GM13977 (cell line): ENCODE measurements around the gene HOATZ.
A peak's percentile ranks its signal among the peaks of the same experiment; 100 is the strongest.

ENCODE experiments used
- DNase-seq: peaks from one replicate; pipeline ENCODE4 v3.0.0; 2012; ENCODE audit warnings: low spot score
- in situ Hi-C: fragments of 300-500 bp; cut with MboI; formaldehyde crosslinking; loops from one replicate; pipeline ENCODE4 v1.12.0; 2022; ENCODE audit warnings: low sequenced_read_pairs, low pct_unique_long_range_greater_than_20kb, mixed read lengths, inconsistent platforms; ENCODE audit not compliant: unreplicated experiment
- TF ChIP-seq, protein P1 (sequence below): IDR thresholded peaks from 2 replicates; pipeline ENCODE4 v1.5.1; 2012; ENCODE audit warnings: mild to moderate bottlenecking, control low read depth; ENCODE audit not compliant: insufficient read depth; ENCODE audit errors: extremely low read depth, missing control alignments

The HOATZ gene

DNA sequence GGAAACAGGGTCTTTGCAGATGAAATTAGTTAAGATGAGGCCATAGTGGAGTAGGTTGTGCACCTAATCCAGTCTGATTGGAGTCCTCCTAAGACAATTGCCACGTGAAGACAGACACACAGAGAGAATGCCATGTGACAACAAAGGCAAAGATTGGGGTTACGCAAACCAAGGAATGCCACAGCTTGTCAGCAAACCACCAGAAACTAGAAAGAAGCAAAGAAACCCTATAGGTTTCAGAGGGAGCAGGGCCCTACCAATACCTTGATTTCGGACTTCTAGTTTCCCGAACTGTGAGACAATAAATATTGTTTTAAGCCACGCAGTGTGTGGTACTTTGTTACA, 17.8 kb downstream of the HOATZ start:
- in situ Hi-C loops: no loop called here
- no peak for DNase-seq
- TF ChIP-seq, protein P1, sequence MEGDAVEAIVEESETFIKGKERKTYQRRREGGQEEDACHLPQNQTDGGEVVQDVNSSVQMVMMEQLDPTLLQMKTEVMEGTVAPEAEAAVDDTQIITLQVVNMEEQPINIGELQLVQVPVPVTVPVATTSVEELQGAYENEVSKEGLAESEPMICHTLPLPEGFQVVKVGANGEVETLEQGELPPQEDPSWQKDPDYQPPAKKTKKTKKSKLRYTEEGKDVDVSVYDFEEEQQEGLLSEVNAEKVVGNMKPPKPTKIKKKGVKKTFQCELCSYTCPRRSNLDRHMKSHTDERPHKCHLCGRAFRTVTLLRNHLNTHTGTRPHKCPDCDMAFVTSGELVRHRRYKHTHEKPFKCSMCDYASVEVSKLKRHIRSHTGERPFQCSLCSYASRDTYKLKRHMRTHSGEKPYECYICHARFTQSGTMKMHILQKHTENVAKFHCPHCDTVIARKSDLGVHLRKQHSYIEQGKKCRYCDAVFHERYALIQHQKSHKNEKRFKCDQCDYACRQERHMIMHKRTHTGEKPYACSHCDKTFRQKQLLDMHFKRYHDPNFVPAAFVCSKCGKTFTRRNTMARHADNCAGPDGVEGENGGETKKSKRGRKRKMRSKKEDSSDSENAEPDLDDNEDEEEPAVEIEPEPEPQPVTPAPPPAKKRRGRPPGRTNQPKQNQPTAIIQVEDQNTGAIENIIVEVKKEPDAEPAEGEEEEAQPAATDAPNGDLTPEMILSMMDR: no peak

DNA sequence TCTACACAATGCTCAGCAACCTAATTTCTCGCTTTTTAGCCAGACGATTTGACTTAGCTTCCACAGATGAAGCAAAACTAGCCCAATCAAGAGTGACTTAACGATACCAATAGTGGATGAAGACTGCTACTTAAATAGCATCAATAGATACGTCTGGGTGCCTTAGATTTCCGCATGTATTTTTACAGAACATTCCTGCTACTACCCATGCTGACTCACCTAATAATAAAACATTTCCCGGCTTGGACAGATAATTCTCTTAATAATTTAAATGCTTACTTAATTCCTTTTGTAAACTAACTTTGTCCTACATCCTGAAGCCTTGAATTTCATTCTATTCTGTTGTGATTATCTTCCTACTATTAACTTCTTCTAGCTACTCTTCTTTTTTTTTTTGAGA, 20.7 kb downstream of the HOATZ start:
- no peak for DNase-seq
- in situ Hi-C loops: no loop called here
- TF ChIP-seq, protein P1: no peak

DNA sequence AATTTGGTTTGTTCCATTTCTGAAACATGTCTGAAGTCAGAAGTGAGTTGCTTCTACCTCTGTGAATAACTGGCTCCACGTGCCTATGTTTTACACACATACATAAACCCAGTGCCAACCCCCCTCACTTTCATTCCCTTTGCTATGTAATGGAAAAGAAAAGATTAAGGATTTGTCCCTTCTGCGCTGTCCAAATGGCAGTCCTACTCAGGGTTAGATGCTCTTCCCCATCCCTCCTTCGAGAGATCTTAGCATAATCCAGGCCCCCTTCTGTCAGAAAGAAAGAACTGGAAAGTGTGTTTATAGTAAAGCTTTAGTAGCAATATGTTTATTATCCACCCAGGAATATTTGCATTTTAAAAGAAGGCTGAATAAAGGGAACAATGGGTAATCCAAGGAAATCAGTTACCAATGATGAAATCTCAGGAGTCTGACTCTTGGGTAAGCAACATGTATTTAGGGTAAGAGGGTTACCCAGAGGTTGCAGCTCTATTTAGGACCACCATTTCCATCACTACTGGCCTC, 22.8 kb downstream of the HOATZ start:
- in situ Hi-C loops: no loop called here
- TF ChIP-seq, protein P1: no peak
- no peak for DNase-seq

DNA sequence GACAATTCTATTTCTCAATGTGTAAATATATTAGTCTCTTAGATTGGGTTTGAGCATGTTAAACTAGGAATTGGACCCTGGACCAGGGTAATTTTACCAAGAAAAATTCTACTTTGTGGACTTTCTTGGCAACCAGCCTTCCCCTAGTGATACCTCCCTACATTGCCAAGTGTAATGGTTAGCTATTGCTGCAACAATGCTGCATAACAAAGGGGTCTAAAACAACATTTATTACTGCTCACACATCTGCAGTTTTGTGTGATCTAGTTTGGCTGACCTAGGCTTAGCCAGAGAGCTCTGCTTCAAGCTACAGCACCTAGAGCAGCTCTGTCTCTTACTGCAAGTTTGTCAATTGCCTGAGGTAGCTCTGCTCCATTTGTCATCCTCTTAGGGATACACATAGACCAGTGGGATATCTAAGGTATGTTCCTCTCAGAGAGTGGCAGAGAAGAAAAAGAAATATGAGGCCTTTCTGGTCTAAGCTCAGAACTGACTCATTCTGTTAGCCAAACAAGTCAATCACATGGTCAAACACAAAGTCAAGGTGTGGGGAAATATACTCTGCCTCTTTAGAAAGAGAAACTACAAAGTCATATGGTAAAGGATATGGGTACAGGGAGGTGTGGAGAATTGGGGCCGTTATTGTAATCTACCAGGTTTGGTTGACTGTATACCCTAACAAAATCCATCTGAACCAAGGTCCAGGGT, 24.0 kb downstream of the HOATZ start:
- DNase-seq: peak; percentile 50
- in situ Hi-C loops: no loop called here
- TF ChIP-seq, protein P1: no peak

DNA sequence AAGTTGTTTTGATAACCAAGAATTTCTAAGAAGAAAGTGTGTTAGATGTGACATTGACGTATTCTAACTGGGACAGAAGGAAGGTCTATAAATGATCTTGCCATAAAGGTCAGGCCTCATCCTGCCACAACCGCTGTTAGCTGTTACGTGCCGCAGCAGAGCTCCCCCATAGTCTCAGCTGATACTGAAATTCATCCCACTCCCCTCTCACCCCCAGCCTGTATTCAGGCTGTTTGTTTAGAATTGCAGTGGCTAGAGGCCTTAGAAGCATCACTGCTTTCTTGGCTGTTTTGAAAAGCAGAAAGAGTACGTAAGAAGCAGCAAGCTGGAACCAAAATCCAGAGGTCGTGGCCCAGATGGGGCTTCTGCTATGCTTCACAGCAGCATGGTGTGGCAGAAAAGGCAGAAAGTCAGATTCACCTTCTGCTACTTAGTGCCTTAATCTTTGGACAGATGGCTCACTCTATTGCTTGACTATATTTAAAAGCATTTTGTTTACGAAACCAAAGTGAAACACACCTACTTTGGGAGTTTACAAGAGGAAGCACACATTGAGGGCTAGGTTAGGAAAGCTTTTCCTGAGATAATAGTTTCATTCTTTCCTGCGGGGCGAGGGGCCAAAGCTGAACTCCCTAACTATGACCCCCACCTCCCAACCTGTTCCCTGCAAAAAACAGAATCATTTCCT, 25.0 kb downstream of the HOATZ start:
- in situ Hi-C loops: no loop called here
- no peak for DNase-seq
- TF ChIP-seq, protein P1: no peak

DNA sequence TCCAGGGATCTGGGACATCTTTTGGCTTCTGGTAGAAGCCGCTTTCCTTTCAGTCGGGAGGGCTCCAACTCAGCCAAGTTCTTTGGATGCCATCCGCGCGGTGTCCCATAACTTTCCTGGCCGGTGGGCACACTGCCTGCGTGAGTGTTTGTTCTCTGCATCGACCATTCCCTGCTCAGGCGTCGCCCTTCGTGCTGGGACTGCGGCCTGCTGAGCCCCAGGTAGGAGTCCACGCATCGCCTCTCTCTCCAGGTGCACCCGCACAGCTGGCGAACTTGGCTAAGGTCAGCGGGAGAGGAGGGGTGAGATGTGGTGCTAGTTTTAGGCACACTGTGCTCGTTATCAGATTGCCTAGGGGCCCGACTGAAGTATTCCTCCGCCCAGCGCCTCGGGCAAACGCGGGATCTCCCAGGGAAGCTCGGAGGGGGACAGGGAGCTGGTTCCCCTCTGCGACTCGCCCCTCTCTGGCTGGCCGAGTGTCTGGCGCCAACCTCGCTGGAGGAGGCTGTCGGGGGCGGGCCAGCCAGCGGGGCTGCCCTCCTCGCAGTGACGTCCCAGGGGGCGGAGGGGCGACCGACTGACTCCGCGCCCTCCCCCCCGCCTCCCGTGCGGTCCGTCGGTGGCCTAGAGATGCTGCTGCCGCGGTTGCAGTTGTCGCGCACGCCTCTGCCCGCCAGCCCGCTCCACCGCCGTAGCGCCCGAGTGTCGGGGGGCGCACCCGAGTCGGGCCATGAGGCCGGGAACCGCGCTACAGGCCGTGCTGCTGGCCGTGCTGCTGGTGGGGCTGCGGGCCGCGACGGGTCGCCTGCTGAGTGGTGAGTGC, 25.7 kb downstream of the HOATZ start, which contains the start of gene LAYN:
TSS of gene LAYN (plus strand) at position 607 of the 823 bp plus-strand sequence. CDS start at position 731, 124 bp downstream.
- DNase-seq: peak; percentile 74
- in situ Hi-C loops: no loop called here
- TF ChIP-seq, protein P1: no peak
